ENCODE data around the gene STARD3.

The STARD3 gene

GRCh38 chr17:39711851-39712250 lies 74.9 kb downstream of the STARD3 start:
- H3K4me3 ChIP-seq (ENCODE audit: low read depth, low read length) = no peak overlapping the region
- TF ChIP-seq, protein P1, sequence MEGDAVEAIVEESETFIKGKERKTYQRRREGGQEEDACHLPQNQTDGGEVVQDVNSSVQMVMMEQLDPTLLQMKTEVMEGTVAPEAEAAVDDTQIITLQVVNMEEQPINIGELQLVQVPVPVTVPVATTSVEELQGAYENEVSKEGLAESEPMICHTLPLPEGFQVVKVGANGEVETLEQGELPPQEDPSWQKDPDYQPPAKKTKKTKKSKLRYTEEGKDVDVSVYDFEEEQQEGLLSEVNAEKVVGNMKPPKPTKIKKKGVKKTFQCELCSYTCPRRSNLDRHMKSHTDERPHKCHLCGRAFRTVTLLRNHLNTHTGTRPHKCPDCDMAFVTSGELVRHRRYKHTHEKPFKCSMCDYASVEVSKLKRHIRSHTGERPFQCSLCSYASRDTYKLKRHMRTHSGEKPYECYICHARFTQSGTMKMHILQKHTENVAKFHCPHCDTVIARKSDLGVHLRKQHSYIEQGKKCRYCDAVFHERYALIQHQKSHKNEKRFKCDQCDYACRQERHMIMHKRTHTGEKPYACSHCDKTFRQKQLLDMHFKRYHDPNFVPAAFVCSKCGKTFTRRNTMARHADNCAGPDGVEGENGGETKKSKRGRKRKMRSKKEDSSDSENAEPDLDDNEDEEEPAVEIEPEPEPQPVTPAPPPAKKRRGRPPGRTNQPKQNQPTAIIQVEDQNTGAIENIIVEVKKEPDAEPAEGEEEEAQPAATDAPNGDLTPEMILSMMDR (IDR thresholded peaks at IDR 0.05; ENCODE audit: insufficient read depth, low read depth, low read length, missing control alignments) = no peak

More at GRCh38 chr17:39711851-39712250, 74.9 kb downstream of the STARD3 start:
- DNase-seq (ENCODE audit: low read depth) = no peak
